ENCODE data around the gene HAT1.

DNA sequence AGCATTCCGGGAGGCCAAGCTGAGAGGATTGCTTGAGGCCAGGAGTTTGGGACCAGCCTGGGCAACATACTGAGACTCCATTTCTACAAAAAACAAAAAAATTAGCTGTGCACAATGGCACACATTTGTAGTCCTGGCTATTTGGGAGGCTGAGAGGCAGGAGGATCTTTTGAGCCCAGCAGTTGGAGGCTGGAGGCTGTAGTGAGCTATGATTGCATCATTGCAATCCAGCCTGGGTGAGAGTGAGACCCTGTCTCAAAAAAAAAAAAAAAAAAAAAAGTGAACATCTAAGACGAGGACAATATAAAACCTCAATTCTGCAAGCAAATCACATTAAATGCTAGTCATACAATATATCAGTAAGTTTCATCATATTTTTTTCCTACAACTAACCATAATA, 2.8 kb upstream of the HAT1 start:
- TF ChIP-seq NR2C2 (CRISPR knock-in tag; IDR thresholded peaks at IDR 0.05): no peak
- TF ChIP-seq, protein P1, sequence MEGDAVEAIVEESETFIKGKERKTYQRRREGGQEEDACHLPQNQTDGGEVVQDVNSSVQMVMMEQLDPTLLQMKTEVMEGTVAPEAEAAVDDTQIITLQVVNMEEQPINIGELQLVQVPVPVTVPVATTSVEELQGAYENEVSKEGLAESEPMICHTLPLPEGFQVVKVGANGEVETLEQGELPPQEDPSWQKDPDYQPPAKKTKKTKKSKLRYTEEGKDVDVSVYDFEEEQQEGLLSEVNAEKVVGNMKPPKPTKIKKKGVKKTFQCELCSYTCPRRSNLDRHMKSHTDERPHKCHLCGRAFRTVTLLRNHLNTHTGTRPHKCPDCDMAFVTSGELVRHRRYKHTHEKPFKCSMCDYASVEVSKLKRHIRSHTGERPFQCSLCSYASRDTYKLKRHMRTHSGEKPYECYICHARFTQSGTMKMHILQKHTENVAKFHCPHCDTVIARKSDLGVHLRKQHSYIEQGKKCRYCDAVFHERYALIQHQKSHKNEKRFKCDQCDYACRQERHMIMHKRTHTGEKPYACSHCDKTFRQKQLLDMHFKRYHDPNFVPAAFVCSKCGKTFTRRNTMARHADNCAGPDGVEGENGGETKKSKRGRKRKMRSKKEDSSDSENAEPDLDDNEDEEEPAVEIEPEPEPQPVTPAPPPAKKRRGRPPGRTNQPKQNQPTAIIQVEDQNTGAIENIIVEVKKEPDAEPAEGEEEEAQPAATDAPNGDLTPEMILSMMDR (IDR thresholded peaks at IDR 0.05): no peak
- TF ChIP-seq, protein P2, sequence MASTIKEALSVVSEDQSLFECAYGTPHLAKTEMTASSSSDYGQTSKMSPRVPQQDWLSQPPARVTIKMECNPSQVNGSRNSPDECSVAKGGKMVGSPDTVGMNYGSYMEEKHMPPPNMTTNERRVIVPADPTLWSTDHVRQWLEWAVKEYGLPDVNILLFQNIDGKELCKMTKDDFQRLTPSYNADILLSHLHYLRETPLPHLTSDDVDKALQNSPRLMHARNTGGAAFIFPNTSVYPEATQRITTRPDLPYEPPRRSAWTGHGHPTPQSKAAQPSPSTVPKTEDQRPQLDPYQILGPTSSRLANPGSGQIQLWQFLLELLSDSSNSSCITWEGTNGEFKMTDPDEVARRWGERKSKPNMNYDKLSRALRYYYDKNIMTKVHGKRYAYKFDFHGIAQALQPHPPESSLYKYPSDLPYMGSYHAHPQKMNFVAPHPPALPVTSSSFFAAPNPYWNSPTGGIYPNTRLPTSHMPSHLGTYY (CRISPR knock-in tag; IDR thresholded peaks at IDR 0.05): no peak
- TF ChIP-seq, protein P3, sequence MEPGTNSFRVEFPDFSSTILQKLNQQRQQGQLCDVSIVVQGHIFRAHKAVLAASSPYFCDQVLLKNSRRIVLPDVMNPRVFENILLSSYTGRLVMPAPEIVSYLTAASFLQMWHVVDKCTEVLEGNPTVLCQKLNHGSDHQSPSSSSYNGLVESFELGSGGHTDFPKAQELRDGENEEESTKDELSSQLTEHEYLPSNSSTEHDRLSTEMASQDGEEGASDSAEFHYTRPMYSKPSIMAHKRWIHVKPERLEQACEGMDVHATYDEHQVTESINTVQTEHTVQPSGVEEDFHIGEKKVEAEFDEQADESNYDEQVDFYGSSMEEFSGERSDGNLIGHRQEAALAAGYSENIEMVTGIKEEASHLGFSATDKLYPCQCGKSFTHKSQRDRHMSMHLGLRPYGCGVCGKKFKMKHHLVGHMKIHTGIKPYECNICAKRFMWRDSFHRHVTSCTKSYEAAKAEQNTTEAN (CRISPR knock-in tag; IDR thresholded peaks at IDR 0.05): no peak
- TF ChIP-seq, protein P4, sequence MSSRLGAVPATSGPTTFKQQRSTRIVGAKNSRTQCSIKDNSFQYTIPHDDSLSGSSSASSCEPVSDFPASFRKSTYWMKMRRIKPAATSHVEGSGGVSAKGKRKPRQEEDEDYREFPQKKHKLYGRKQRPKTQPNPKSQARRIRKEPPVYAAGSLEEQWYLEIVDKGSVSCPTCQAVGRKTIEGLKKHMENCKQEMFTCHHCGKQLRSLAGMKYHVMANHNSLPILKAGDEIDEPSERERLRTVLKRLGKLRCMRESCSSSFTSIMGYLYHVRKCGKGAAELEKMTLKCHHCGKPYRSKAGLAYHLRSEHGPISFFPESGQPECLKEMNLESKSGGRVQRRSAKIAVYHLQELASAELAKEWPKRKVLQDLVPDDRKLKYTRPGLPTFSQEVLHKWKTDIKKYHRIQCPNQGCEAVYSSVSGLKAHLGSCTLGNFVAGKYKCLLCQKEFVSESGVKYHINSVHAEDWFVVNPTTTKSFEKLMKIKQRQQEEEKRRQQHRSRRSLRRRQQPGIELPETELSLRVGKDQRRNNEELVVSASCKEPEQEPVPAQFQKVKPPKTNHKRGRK (CRISPR knock-in tag; IDR thresholded peaks at IDR 0.05; ENCODE audit: borderline replicate concordance): no peak
- TF ChIP-seq CREM (CRISPR knock-in tag; IDR thresholded peaks at IDR 0.05): no peak
- TF ChIP-seq, protein P5, sequence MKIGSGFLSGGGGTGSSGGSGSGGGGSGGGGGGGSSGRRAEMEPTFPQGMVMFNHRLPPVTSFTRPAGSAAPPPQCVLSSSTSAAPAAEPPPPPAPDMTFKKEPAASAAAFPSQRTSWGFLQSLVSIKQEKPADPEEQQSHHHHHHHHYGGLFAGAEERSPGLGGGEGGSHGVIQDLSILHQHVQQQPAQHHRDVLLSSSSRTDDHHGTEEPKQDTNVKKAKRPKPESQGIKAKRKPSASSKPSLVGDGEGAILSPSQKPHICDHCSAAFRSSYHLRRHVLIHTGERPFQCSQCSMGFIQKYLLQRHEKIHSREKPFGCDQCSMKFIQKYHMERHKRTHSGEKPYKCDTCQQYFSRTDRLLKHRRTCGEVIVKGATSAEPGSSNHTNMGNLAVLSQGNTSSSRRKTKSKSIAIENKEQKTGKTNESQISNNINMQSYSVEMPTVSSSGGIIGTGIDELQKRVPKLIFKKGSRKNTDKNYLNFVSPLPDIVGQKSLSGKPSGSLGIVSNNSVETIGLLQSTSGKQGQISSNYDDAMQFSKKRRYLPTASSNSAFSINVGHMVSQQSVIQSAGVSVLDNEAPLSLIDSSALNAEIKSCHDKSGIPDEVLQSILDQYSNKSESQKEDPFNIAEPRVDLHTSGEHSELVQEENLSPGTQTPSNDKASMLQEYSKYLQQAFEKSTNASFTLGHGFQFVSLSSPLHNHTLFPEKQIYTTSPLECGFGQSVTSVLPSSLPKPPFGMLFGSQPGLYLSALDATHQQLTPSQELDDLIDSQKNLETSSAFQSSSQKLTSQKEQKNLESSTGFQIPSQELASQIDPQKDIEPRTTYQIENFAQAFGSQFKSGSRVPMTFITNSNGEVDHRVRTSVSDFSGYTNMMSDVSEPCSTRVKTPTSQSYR (CRISPR knock-in tag; IDR thresholded peaks at IDR 0.05): no peak

Measured in WTC11 (cell line).